MM.1S (cell line): ENCODE results near the gene BMPR2.

Source experiments
- CTCF ChIP-seq: fragments of 300-600 bp; sonication (generic); IDR thresholded peaks from 2 replicates; pipeline ENCODE4 v1.5.1; 2016; ENCODE audit warnings: antibody characterized with exemption, low read length, mixed read lengths
- EZH2 ChIP-seq: fragments of 300-600 bp; sonication (generic); optimal IDR thresholded peaks from 2 replicates; pipeline ENCODE3; 2017; ENCODE audit warnings: low read depth, mild to moderate bottlenecking, antibody characterized with exemption, low read length, mixed read lengths

GRCh38 chr2:202423139-202423538, 47.0 kb downstream of the BMPR2 start:
- TF ChIP-seq CTCF (no peak), EZH2 (no peak)
